Lower leg skin (tissue), 4 donors: ENCODE measurements around the gene KIF3B. TPM values are rescaled to one million over a fixed set of nuclear protein-coding genes. Genes with fewer than 3 reads are reported as not detected.

Experiments
- DNase-seq, 2 donors: peaks; one replicate each; pipeline ENCODE4 v3.0.0-alpha.2; 2019; ENCODE audit warnings: low spot score in 2 of 2
- H3K4me3 ChIP-seq: fragments of 200-600 bp; sonication (generic); 2 replicates; pipeline ENCODE4 v1.5.1; 2017; ENCODE audit warnings: mild to moderate bottlenecking, low read depth; ENCODE audit not compliant: poor library complexity, severe bottlenecking
- POLR2A ChIP-seq, 2 donors: fragments of 450-650 bp; IDR thresholded peaks; one replicate each; pipeline ENCODE4 v1.6.1; 2016 to 2017; ENCODE audit warnings: antibody characterized with exemption in 2 of 2, mild to moderate bottlenecking in 1 of 2, moderate library complexity in 1 of 2
- WGBS, 2 donors: methylation state at CpG; one replicate each; pipeline ENCODE4 v1.1.5; 2018; 5-methylcytosine and 5-hydroxymethylcytosine counted together
- intact Hi-C: fragments of 100-400 bp; cut with DNase I; formaldehyde crosslinking; loops from one replicate; pipeline ENCODE4 v1.15.0; 2023; ENCODE audit warnings: low total_unique reads
- total RNA-seq, 4 donors: library from RNA; depleted of rRNA; stranded (reverse); fragments of >200 nt; gene quantifications; one replicate each; pipeline ENCODE4 v1.1.0, GENCODE V29; 2016
- TF ChIP-seq, protein P1 (sequence below), 3 donors: fragments of 450-650 bp; IDR thresholded peaks; one replicate each; pipeline ENCODE4 v1.5.1; 2016; ENCODE audit warnings: antibody characterized with exemption in 3 of 3, mild to moderate bottlenecking in 3 of 3, moderate library complexity in 2 of 3

Gene KIF3B
- total RNA-seq, 4 donors from 2014 or later, result 9.7 to 17.8 (median 13.1) TPM

DNA sequence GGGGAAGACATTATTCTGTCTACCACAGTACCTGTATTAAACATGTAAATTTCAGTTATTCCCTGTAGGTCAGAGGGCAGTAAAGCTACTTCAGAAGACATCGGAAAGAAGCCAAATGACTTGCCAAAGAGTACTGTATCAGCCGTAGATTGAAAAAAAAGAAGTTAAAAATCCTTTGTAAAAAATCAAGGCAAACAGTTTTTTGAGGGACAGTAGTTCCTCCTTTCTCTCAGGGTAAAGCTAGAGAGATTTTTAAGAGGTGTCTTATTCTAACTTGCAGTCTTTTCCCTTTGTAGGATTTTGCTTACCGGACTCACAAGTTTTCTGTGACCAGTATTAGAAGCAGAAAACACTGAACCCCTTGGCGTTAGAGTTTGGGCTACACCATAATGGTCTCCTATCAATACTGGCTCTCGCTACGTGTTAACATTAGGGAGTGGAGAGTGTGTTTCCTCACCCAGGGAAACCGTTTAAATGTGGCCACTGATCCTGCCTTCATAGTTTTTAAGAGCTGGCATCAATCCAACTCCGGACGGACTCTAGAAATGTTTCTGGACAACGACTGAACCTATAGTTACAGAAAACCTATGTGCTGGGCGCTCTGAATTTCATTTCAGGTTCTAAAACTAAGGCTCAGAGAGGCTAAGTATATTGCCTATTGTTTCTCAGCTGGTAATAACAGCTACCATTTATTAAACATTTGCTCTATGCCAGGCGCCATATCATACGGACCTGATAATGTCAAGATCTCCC is 79.3 kb downstream of the KIF3B start:
- intact Hi-C loops, result no loop called here
- H3K4me3 ChIP-seq, result no peak overlapping the region
- no peak for DNase-seq
- TF ChIP-seq, protein P1, sequence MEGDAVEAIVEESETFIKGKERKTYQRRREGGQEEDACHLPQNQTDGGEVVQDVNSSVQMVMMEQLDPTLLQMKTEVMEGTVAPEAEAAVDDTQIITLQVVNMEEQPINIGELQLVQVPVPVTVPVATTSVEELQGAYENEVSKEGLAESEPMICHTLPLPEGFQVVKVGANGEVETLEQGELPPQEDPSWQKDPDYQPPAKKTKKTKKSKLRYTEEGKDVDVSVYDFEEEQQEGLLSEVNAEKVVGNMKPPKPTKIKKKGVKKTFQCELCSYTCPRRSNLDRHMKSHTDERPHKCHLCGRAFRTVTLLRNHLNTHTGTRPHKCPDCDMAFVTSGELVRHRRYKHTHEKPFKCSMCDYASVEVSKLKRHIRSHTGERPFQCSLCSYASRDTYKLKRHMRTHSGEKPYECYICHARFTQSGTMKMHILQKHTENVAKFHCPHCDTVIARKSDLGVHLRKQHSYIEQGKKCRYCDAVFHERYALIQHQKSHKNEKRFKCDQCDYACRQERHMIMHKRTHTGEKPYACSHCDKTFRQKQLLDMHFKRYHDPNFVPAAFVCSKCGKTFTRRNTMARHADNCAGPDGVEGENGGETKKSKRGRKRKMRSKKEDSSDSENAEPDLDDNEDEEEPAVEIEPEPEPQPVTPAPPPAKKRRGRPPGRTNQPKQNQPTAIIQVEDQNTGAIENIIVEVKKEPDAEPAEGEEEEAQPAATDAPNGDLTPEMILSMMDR (IDR thresholded peaks at IDR 0.05), result no peak
- no peak for TF ChIP-seq POLR2A (IDR thresholded peaks at IDR 0.05)
- 37 to 43% methylated on average over 13 of the region's 13 CpGs for WGBS, 2 donors

DNA sequence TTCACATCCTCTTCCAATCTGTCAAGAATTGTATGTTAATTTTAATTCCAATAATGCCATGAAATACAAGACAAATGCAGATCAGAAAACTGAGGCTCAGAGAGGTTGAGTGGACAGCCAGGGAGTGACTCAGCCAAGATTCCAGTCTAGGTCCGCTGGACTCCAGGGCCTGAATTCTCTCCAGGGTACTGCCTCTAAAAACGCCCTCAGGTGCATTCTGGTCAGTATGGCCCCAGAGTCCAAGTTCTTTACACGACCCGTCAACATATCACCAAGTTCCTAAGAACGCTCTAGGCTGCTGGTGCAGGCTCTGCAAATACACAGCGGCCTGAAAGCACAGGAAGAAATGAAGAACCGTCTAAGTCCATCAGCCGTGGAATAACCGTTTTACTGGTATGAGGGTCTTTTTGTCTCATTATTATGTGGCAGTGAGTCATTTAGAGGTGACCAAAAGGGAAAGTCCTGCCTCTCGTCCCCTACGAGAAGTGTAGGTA is 80.0 kb downstream of the KIF3B start:
- WGBS, 2 donors, result 0 to 1% methylated on average over 11 of the region's 11 CpGs
- intact Hi-C loops, result no loop called here
- DNase-seq, result peak; percentile 26 to 85
- TF ChIP-seq, protein P1 (IDR thresholded peaks at IDR 0.05), result no peak
- TF ChIP-seq POLR2A (IDR thresholded peaks at IDR 0.05), result no peak
- H3K4me3 ChIP-seq, result peak overlapping the region; percentile 83

DNA sequence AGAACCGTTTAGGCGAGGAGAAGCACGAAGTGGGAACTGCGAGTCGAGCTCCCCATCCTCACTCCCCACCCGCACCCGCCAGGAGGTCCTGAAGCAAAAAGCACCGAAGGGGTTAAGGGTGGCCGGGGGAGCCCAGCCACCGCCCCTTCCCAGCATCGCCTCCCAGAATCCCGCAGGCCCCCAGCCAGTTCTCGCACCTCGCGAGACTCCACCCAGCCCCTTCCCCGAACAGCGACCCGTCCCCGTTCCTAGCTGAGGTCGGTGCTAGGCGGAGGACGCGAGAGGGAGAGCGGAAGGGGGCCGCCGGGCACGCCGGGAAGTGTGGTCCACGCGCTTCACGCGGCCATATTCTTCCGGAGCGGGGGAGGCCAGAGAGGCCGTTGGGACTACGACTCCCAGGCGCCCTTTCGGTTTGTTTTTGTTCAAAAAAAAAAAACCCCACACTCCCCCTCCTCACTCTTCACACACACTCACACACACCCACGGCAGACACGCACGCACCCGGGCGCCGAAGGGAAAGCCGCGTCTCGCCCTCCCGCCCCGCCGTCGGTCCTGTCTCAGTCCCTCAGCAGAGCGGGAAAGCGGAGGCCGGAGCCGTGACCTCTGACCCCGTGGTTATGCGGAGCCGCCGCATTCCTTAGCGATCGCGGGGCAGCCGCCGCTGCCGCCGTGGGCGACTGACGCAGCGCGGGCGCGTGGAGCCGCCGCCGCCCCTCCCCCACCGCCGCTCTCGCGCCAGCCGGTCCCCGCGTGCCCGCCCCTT is 80.6 kb downstream of the KIF3B start, which contains the start of gene ASXL1:
TSS of gene ASXL1 (plus strand) at position 463 of the 763 bp plus-strand sequence. CDS start 445 bp downstream, outside the sequence.
- no peak for TF ChIP-seq POLR2A (IDR thresholded peaks at IDR 0.05)
- TF ChIP-seq, protein P1 (IDR thresholded peaks at IDR 0.05), result no peak
- WGBS, 2 donors, result 0 to 1% methylated on average over 55 to 72 of the region's 83 CpGs
- peak; percentile 95 to 99 for DNase-seq
- intact Hi-C loops, result no loop called here
- peak within 1 kb of the TSS; percentile 83 for H3K4me3 ChIP-seq

DNA sequence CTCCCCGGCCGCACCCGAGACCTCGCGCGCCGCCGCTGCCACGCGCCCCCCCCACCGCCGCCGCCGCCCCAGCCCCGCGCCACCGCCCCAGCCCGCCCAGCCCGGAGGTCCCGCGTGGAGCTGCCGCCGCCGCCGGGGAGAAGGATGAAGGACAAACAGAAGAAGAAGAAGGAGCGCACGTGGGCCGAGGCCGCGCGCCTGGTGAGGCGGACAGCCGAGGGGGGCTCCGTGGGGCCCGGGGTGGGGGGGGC is 81.1 kb downstream of the KIF3B start:
- intact Hi-C loops, result no loop called here
- WGBS, 2 donors, result no CpG with 5 or more reads among the region's 35 CpGs
- TF ChIP-seq POLR2A (IDR thresholded peaks at IDR 0.05), result no peak
- TF ChIP-seq, protein P1 (IDR thresholded peaks at IDR 0.05), result no peak
- no peak for DNase-seq
- H3K4me3 ChIP-seq, result peak overlapping the region; percentile 83

DNA sequence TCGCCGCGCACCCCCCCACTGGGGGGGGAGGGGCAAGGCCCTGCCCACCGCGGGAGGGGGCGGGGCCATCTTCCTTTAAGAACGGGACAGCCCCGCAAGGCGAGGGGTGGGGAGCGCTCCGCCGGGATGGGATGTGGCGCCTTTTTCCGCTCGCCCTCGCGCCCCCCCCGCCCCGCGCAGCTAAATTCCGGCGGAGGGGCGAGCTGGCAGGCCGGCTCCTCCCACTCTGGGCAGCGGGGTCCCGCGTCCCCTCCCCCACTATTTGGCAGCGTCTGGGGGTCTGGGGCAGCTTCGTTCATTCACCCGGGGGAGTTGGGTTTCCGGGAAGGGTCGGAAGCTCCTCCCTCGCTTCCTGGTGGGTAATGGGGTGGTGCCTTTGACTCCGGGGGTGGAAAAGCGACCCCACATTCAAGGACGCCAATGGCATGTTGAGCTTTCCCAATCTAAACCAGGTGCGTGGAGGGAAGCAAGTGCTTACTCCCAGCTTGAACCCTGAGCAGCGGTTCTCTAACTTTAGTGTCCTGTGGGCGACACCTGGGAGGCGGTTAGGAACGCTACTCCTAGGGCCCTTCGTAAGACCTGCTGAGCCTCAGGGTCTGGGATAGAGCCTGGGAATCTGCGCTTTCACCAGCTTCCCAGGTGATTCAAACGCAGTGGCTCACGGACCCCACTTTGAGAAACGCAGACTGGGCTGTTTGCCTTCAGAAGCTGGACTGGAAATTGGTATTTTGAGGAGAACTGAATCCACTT is 81.6 kb downstream of the KIF3B start:
- TF ChIP-seq POLR2A (IDR thresholded peaks at IDR 0.05), result no peak
- TF ChIP-seq, protein P1 (IDR thresholded peaks at IDR 0.05), result no peak
- peak overlapping the region; percentile 83 for H3K4me3 ChIP-seq
- WGBS, 2 donors, result 1% methylated on average over 19 to 31 of the region's 46 CpGs
- intact Hi-C loops, result no loop called here
- peak; percentile 66 to 92 for DNase-seq
